NCI-H1694 (cell line): ENCODE data around the gene CPE.
A peak's percentile ranks its signal among the peaks of the same experiment; 100 is the strongest.
"Not testable (repeated sequence)": the region's sequence is repeated elsewhere in the genome, so short reads cannot be mapped to it uniquely, and the experiment has no call there.

Source experiments
- DNase-seq: peaks from one replicate; lab custom pipeline; 2025; lab: John Stamatoyannopoulos, UW

CPE gene

GRCh38 chr4:165404080-165404479, 25.3 kb downstream of the CPE start:
- DNase-seq, result no peak

- DNase-seq, result no peak
Observed at GRCh38 chr4:165404696-165405095, 25.9 kb downstream of the CPE start.

- DNase-seq, result no peak
Observed at GRCh38 chr4:165410214-165410613, 31.4 kb downstream of the CPE start.

GRCh38 chr4:165415910-165416309, 37.1 kb downstream of the CPE start:
- DNase-seq, result no peak

- DNase-seq, result peak; percentile 72
Observed at GRCh38 chr4:165418073-165418472, 39.3 kb downstream of the CPE start.

GRCh38 chr4:165425629-165426028, 46.8 kb downstream of the CPE start:
- DNase-seq, result no peak

- no peak for DNase-seq
Observed at GRCh38 chr4:165426331-165426730, 47.5 kb downstream of the CPE start.

GRCh38 chr4:165426823-165427222, 48.0 kb downstream of the CPE start:
- no peak for DNase-seq

- no peak for DNase-seq
Observed at GRCh38 chr4:165428957-165429356, 50.1 kb downstream of the CPE start.

GRCh38 chr4:165433529-165433928, 54.7 kb downstream of the CPE start:
- DNase-seq, result no peak

- no peak for DNase-seq
Observed at GRCh38 chr4:165437691-165438090, 58.9 kb downstream of the CPE start.

GRCh38 chr4:165439344-165439743, 60.5 kb downstream of the CPE start:
- DNase-seq, result peak; percentile 45

GRCh38 chr4:165439981-165440380, 61.2 kb downstream of the CPE start:
- no peak for DNase-seq

GRCh38 chr4:165440415-165441158, 61.8 kb downstream of the CPE start:
- peak; percentile 86 for DNase-seq

GRCh38 chr4:165443276-165443675, 64.5 kb downstream of the CPE start:
- DNase-seq, result no peak

GRCh38 chr4:165448700-165449099, 69.9 kb downstream of the CPE start:
- DNase-seq, result no peak

GRCh38 chr4:165449333-165449732, 70.5 kb downstream of the CPE start:
- DNase-seq, result no peak

- DNase-seq, result no peak
Observed at GRCh38 chr4:165450871-165451270, 72.1 kb downstream of the CPE start.

GRCh38 chr4:165453140-165453539, 74.3 kb downstream of the CPE start:
- DNase-seq, result not testable (repeated sequence)

- DNase-seq, result no peak
Observed at GRCh38 chr4:165454426-165454825, 75.6 kb downstream of the CPE start.

GRCh38 chr4:165457793-165458192, 79.0 kb downstream of the CPE start:
- DNase-seq, result peak; percentile 60

GRCh38 chr4:165458471-165458870, 79.7 kb downstream of the CPE start:
- DNase-seq, result no peak

GRCh38 chr4:165461159-165461821, 82.5 kb downstream of the CPE start:
- no peak for DNase-seq

- DNase-seq, result no peak
Observed at GRCh38 chr4:165462009-165462408, 83.2 kb downstream of the CPE start.
